B cell (primary cell): ENCODE results near the gene SAMD4B.

Source experiments
- EZH2 ChIP-seq: IDR thresholded peaks from 2 replicates; pipeline ENCODE4 v1.6.1; 2012; ENCODE audit warnings: borderline replicate concordance, low read depth, mild to moderate bottlenecking, moderate library complexity, low read length; ENCODE audit not compliant: insufficient read depth, poor library complexity, severe bottlenecking
- TF ChIP-seq, protein P1 (sequence below): fragments of 200-600 bp; IDR thresholded peaks from one replicate; pipeline ENCODE4 v1.8.0; 2022; ENCODE audit warnings: antibody characterized with exemption, mild to moderate bottlenecking

DNA sequence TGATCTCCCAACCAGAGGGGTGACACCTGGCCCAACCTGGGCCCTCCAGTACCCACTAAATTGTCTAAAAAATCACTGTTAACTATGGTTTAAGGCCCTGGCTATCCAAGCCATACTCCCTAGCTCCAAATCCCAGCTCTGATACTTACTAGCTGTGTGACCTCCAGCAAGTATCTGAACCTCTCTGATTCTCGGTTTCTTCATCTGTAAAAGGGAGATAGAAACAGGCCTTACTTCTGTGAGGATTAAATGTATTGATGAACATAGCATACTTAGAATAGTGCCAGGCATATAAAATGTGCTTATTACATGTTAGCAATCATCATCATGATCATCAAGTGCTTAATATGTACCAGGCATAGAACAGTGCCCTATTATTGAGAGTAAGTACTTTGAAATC lies 26.3 kb upstream of the SAMD4B start:
- TF ChIP-seq, protein P1, sequence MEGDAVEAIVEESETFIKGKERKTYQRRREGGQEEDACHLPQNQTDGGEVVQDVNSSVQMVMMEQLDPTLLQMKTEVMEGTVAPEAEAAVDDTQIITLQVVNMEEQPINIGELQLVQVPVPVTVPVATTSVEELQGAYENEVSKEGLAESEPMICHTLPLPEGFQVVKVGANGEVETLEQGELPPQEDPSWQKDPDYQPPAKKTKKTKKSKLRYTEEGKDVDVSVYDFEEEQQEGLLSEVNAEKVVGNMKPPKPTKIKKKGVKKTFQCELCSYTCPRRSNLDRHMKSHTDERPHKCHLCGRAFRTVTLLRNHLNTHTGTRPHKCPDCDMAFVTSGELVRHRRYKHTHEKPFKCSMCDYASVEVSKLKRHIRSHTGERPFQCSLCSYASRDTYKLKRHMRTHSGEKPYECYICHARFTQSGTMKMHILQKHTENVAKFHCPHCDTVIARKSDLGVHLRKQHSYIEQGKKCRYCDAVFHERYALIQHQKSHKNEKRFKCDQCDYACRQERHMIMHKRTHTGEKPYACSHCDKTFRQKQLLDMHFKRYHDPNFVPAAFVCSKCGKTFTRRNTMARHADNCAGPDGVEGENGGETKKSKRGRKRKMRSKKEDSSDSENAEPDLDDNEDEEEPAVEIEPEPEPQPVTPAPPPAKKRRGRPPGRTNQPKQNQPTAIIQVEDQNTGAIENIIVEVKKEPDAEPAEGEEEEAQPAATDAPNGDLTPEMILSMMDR: no peak
- TF ChIP-seq EZH2: no peak
